ENCODE measurements around the gene ROBO1.
"Not testable (repeated sequence)": the region's sequence is repeated elsewhere in the genome, so short reads cannot be mapped to it uniquely, and the experiment has no call there.

The ROBO1 gene

DNA sequence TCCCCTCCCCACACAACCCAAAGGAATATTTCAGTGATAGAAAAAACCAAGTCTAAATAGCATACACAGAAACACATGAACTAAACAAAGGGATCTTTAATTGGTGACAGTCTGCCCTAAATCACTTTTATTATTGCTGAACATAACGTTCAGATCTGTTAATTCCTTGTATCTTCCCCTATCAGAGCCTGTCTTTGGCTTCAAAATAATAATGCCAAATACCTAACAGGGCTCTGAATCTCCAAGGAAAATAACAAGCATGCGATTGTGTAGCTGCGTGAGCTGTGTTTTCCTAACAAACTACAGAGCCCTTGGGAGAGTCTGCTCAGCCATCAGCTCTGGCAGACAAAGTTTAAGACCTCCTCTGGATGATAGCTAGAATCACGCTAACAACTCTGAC, 1010.1 kb downstream of the ROBO1 start:
- DNase-seq (ENCODE audit: low read depth in 2 of 2, low spot score in 1 of 2): no peak

DNA sequence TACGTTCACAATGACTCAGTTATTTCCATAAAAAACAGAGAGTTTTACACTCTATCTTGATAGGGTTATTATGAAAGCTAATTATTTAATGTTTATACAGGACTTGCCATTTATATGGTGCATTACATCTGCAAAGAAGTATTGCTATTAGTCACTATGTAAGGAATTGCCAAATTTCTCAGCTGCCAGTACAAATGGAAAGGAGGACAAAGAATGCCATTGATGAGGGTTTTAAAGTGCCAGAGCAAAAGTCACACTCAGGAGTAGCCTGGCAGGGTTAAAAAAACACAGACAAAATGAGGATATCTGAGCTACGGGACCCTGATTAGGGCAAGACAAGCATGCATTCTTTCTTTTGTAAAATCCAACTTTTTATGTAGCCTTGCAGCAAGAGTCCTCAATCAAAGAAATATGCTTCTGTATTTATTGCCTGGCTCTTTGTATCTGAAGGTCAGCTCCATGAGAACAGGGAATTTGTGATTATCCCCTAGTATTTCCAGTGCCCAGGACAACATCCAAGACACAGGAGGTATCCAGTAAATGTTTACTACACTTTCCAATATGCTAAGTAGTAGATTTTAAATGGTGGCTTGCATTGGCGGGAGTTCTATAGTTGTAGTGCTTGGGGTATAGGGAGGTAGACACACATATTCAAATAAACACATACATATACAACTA, 1013.6 kb downstream of the ROBO1 start:
- no peak for DNase-seq (ENCODE audit: low read depth in 2 of 2, low spot score in 1 of 2)

DNA sequence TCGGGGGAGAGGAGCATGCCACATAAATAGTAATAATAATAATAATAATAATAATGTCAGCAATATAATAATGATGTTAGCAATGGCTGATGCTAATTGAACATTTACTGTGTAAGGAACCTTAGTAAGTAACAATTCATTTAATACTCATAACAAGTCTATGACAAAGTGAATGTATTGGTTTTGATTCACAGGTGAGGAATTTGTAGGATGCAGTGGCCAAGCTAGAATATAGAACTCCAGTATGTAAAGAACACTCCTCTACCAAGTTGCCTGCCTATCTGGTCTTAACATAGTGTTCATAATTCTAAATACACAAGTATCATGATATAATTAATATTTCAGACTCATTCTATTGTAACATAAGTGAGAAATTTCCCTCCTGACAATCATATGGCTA, 1016.5 kb downstream of the ROBO1 start:
- no peak for DNase-seq (ENCODE audit: low read depth in 2 of 2, low spot score in 1 of 2)

DNA sequence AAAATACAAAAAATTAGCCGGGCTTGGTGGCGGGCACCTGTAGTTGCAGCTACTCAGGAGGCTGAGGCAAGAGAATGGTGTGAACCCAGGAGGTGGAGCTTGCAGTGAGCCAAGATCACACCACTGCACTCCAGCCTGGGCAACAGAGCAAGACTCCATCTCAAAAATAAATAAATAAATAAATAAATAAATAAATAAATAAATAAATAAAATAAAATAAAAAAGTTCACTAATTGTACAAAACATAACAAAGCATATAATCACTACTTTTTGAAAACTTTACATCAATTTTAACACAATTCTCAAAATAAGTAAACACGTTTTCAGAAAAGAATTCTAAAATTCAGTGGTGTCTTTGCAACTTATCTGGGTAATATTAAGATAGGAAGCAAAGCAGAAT, 1017.5 kb downstream of the ROBO1 start:
- DNase-seq (ENCODE audit: low read depth in 2 of 2, low spot score in 1 of 2): not testable (repeated sequence)

DNA sequence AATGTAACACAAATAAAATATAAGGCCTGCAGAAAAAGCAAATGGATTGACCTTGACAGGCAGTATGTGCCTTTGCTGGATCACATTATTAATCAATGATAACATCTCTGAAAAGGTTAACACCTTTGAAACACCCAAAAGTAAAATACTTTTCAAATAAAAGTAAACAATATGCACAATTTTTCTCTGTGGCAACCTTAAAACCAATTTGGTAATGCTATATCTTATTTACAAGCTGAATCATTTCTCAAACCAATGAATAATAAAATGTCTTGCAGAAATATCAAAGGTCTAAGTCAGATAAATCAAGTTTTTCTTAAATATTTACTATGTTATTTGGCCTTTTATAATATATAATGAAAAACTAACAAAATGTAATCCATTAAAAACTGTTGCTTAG, 1018.7 kb downstream of the ROBO1 start:
- DNase-seq (ENCODE audit: low read depth in 2 of 2, low spot score in 1 of 2): no peak

DNA sequence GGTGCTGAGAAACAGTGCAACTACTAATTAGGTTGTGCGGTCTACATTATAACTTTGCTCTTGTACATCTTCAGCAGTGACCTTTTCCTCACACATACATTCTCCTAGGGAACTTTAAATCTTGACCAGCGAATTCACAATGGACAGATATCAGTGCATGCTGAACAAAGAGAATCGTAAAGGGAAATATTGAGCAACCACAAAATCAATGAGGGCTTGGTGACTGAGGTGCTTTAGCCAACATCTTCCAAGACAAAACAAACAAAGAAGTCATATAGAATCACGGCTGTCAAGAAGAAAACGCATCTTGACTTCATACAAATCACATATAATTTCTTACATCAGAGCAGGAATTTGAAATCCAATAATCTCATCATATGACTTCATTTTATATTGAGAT, 1022.0 kb downstream of the ROBO1 start:
- no peak for DNase-seq (ENCODE audit: low read depth in 2 of 2, low spot score in 1 of 2)

DNA sequence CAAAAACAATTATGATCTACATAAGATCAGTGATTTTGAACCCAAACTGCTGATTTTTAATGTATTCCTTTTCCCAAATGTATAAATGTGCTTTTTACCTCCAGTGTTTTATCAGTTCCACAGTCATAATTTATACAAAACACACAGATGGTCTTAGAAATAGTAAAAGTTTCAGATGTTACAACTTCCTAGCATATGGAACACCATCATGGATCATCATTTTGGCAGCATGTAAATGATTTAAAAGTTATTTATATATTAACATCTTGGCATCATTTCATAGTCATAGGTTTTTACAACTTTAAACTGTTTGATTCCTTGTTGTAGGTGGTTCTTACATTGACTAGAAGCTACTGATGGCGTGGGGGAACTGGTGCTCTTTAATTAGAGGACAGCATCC, 1025.3 kb downstream of the ROBO1 start:
- DNase-seq (ENCODE audit: low read depth in 2 of 2, low spot score in 1 of 2): no peak

DNA sequence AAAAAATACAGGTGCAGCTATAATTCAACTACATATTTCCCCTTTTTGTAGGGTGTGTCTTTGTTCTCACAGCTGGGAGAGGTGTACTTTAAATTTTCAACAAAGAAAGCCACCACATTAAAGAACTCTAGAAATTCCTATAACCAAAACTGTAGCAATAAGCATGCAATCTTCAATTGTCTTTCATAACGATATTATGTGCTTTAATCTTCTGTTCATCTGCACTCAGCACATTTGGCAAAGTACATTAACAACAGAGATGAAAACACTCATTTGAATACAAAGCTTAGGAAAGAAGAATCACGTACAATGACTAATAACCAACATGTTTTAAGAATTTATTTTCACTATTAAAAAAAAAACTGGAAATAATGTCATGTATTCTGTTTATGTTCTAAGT, 1025.8 kb downstream of the ROBO1 start:
- DNase-seq (ENCODE audit: low read depth in 2 of 2, low spot score in 1 of 2): no peak

DNA sequence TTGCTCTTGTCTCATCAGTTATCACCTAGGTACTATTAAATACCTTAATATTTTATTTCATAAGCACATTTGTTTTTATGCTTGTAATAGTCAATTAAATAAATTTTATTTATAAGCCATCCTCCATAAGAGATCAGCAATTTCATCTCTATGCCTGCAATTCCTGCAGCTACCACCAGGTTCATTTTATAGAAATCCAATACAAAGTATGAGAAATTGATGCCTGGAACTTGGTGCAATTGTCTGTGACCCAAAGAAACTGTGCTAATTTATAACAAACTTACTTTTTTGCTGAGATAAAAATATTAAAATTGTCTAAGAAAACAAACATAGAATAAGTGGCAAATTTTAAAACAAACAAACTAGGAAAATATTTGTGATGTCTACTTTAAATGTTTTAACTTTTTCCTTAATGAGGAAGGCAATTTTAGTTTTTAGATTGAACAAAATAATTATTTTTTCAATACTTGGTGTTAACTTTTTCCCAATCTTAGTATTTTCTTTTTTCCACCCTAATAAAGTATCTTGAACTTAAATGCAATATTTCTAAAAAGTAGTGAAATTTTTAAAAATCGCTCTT, 1026.6 kb downstream of the ROBO1 start:
- no peak for DNase-seq (ENCODE audit: low read depth in 2 of 2, low spot score in 1 of 2)

DNA sequence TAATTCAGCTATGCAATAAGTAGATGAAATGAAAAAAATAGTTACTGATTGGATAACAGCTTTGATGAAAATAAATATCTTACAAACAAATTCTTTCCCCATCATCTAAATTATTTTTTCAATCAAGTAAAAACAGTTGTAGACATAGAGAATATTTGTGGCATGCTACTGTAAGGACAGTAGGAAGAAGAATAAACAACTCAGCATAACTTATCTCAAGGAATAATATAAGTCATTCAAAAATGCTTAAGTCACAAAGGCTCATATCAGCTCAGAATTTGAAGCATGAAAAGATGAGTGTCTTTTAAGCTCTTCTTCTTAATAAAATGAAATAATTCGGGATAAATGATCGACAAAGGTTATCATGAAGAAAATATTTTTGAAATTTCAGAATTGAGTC, 1029.0 kb downstream of the ROBO1 start:
- no peak for DNase-seq (ENCODE audit: low read depth in 2 of 2, low spot score in 1 of 2)

DNA sequence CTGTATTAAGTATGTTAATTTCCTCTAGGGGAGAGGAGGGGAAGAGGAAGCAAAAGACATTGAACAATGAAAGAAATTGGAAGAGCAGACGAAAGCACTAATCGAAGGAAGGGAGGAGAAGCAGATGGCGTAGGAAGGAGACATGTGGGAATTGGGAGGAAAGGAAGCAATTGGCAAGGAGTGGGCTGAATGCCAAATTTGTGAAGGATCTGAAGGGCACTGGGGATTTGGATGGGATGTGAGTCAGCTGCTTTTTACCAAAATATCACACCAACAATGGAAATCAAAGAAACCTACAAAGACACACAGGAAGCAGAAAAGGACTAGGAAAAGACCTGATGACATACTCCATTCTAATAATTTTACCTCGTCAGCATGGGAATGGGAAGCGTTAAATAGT, 1029.8 kb downstream of the ROBO1 start:
- DNase-seq (ENCODE audit: low read depth in 2 of 2, low spot score in 1 of 2): no peak

DNA sequence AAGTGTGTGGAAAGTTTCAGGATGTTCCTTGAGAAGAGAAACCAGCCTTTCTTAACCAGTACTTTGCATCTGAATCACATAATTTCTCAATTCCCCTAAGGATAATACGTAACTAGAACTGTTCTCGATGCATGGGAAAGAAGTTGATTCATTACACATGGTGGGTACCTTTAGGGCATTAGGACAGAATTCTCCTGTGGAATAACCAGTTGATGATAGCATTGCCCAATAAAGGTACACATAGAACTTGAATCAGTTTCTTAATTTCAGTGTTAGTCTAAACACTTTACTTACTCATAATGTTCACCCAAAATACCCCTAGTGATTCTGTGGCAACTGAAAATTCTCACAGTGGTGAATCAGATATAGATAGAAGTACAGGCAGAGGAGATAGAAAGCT, 1030.9 kb downstream of the ROBO1 start:
- no peak for DNase-seq (ENCODE audit: low read depth in 2 of 2, low spot score in 1 of 2)

DNA sequence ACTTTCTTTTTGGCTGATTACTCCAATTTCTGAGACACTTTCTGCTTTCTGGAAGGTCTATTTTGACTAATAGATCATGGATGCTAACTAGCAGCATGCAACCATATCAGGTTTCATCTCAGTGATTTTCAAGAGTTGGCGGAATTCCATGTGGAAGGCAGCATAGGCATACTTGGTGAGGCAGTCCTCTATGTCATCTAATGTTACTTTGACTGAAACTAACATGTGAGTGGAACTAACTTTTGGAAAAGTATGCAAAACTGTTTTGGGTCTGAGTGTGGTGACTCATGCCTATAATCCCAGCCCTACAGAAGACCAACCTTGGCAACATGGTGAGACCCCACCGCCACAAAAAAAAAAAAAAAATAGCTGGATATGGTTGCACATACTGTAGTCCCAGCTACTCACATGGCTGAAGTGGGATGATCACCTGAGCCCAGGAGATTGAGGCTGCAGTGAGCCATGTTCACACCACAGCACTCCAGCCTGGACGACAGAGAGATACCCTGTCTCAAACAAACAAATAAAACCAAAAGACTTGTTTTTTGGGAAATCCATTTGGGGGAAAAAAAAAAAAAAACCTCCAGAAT, 1033.7 kb downstream of the ROBO1 start:
- DNase-seq (ENCODE audit: low read depth in 2 of 2, low spot score in 1 of 2): no peak

DNA sequence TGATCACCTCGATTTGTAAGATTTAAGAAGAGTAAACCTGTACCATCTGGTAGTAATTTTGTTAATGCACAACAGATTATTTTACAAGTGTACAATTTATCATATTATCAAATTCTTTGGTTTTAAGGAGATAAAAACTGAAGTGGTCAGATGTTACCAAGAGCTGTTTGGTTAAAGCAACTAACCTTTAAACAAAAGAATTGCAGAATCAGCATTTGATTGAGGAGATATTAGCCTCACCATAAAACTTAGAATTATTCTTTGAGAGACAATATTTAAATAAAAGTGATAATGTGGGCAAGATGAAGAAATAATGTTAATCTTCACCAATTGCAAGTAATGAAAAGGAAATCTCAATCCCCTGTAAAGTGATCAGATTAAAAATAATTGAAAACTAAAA, 1034.9 kb downstream of the ROBO1 start:
- DNase-seq (ENCODE audit: low read depth in 2 of 2, low spot score in 1 of 2): no peak

DNA sequence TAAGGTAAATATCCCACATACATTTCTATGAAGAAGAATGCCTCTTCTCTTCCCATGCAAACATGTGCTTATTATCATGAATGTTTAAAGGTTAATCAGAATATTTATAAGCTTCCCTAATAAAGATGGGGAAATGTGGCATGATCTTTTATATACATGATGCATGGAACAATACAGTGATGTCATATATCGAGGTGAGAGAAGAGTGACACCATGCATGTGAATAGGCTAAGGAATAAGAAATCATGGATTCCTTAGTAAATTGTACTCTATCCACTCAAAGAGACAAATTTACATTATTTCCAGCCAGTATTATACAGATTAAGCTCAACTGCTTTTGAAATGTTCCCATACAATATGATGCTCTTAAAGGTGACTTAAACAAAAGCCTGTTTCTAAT, 1035.3 kb downstream of the ROBO1 start:
- DNase-seq (ENCODE audit: low read depth in 2 of 2, low spot score in 1 of 2): no peak

DNA sequence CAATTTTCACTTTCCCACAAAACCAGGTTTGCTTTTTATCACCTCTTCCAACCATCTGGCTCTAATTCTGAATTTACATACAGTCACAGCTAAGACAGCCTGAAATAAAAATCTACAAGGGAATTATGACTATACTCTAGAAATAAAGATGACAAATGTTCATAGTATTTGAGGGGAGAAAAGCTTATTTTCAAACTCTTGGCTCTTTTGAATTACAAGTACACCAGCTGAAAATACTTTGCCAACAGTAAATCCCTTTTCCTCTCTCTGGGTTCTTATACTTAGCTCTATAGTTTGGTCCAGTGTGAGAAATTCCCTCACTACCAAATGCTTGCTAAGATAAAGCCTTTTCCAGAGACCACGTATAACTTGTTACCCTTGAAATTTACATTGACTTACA, 1037.9 kb downstream of the ROBO1 start:
- no peak for DNase-seq (ENCODE audit: low read depth in 2 of 2, low spot score in 1 of 2)

DNA sequence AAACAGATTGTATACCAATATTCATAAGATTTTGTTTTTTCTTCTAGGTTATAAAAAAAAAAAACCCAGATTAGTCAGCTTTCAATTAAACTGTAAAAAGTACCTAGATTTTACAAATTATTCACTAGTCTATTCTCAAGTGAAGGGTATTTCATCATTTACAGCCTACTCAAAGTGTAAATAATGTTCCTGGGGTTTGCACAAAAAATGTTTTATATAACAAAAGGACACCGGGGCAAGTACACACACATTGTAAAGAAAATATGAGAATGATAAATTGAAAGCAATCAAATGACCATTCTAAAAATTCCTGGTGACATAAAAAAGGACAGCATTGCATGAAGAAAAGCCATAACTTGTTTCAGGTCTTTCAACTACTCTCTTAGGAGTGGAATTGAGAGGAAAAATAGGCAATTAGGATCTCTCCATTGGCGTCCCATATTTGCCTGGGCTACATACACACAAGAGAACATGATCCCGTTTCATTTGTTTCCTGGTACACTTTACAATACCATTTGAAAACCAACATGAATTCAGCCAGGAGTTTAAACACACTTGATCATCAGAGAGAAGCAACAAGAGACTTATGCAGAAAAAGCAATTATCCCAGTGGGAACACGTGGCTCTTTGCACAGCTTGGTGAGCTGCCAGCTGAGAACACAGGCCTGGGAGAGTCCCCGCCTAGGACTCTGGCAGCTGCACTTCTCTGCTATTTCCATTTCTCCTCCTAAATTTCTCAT, 1039.2 kb downstream of the ROBO1 start:
- no peak for DNase-seq (ENCODE audit: low read depth in 2 of 2, low spot score in 1 of 2)

DNA sequence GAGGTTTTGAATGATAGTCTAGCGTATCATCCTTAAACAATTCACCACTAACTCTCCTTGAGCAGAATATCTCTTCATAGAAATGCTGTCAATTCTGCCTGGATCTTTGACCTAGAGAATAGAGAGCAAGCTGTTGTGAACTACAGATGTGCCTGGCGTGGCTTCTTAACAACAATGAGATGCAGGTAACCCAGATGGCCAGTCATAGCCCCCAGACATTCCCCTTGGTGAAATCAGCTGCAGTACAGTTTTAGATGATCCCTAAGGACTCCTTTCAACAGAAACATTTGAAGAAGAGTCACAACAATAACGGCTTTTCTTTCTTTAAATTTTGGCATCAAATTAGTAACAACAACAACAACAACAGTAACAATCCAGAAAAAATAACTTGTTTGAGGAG, 1041.3 kb downstream of the ROBO1 start:
- no peak for DNase-seq (ENCODE audit: low read depth in 2 of 2, low spot score in 1 of 2)

DNA sequence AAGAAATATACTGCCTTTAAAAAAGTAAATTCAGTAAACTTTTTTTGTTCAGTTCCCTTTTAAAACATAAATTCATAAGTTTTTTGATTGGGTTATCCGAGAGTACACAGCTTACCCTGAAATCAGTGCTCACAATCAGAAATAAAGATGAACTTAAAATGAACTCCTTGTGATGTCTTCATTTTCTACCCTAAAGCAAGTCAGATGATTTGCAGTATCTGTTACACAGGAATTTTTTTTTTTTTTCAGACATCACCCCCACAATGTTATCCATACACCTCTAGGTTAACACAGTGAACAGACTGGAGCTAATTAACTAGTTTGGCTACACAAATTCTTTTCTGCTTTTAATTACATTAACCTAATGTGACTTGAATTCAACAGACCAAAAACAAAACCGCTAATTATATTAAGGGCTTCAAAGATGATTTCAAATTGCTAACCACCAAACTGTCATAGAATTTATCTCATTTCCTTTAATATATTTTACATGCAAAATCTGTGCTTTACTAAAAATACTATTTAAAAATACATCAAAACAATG, 1042.0 kb downstream of the ROBO1 start:
- DNase-seq (ENCODE audit: low read depth in 2 of 2, low spot score in 1 of 2): no peak

DNA sequence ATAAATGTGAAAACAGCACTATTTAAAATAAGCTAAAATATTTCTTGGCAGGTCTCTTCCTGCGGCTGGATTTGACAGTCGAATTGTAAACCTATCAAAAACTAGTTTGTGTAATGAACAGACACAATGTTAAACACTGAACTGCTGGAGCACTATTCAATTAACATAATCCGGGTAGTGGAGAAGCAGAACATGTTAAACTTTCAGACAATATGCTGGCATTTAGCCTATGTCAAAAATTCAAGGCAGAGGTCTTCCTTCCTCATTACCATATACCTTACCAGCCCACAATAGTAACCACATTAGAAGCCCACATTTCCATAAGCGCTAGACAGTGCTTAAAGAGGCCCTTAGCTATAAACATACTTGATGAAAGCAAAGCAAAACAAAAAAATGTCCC, 1042.9 kb downstream of the ROBO1 start:
- DNase-seq (ENCODE audit: low read depth in 2 of 2, low spot score in 1 of 2): no peak

DNA sequence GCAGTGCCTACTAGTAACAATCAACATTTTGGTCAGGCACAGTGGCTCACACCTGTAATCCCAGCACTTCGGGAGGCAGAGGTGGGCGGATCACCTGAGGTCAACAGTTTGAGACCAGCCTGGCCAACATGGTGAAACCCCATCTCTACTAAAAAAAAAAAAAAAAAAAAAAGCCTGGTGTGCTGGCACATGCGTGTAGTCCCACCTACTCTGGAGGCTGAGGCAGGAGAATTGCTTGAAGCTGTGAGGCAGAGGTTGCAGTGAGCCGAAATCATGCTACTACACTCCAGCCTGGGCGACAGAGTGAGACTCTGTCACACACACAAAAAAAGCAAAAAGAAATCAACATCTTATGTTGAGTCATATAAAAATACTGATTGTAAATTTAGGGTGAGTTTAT, 1043.4 kb downstream of the ROBO1 start:
- DNase-seq (ENCODE audit: low read depth in 2 of 2, low spot score in 1 of 2): not testable (repeated sequence)

All from stimulated activated CD8-positive, alpha-beta memory T cell treated with anti-CD3 and anti-CD28 coated beads, Interleukin-4, amount 100 ng/mL, for 4 hours (primary cell).